ENCODE results near the gene TMEM273. TPM values are rescaled to one million over a fixed set of nuclear protein-coding genes. Genes with fewer than 3 reads are reported as not detected.

The TMEM273 gene
- polyA plus RNA-seq, 2 donors = 3.8 to 4.7 TPM

DNA sequence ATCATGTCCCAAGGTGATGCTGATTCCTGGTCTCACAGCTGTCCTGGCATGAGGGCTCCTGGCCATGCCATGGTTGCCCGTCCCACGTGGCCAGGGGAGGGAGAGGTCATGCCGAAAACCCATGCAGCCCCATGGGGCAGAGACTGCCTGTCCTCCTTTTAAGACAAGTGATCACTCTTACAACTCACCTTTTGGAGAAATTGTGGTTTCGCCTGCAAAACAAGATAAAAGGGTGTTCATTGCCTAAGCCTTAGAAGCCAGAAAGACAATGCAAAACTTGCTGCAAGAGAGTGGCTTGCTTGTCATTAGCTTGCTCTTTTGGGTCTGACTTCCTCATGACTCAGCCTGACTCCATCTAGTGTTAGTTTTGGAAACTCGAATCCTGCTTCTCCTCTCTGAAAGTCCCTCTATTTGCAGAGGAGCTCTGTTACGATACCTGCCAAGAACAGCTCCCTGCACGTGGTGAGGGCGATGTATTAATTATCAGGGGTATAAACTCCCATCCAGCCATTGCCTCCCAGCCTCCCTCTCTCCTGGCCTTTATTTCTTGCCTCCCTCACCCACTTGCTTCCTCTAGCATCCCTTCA lies 26.7 kb downstream of the TMEM273 start:
- Histone ChIP-seq H3K36me3 (ENCODE audit: control insufficient read depth in 2 of 2, insufficient read depth in 2 of 2, low read length in 1 of 2) (no peaks in the 10 kb centered on the region), H3K4me3 (ENCODE audit: low read depth in 1 of 2, low read length in 2 of 2) (no peak overlapping the region), H3K27me3 (ENCODE audit: control insufficient read depth in 1 of 2, insufficient read depth in 2 of 2, low read length in 2 of 2) (no peaks in the 10 kb centered on the region), H3K27ac (ENCODE audit: low read depth in 2 of 2, low read length in 1 of 2) (no peak overlapping the region), H3K4me1 (ENCODE audit: control insufficient read depth in 2 of 2, insufficient read depth in 2 of 2, low read length in 1 of 2) (peaks cover 0 to 2% of the 10 kb centered on the region in 2 donors), H3K9me3 (ENCODE audit: control insufficient read depth in 2 of 2, insufficient read depth in 1 of 2, low read depth in 1 of 2, low read length in 1 of 2) (no peaks in the 10 kb centered on the region)
- WGBS, 2 donors = 48% methylated on average over 8 of the region's 8 CpGs

DNA sequence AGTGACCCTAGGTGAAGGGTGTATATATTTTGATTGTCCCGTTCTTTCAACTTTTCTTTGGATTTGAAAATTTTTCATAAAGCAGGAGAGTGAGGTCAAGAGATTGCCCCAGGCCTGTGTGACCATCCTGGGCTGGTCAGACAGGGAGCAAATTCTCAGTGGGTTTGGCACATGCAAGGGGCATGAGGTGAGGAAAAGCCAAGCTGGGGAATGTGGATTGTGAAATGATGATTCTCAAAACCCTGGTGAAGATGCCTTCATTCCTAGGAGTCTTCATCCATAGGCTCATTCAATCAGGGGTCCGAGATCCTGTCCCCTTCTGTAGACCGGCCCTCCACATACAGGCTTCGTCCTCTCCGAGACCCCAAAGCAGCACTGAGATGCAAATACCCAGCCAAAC lies 27.4 kb downstream of the TMEM273 start:
- no peaks in the 10 kb centered on the region for H3K9me3 ChIP-seq (ENCODE audit: control insufficient read depth in 2 of 2, insufficient read depth in 1 of 2, low read depth in 1 of 2, low read length in 1 of 2)
- H3K36me3 ChIP-seq (ENCODE audit: control insufficient read depth in 2 of 2, insufficient read depth in 2 of 2, low read length in 1 of 2) = no peaks in the 10 kb centered on the region
- no peak overlapping the region for H3K27ac ChIP-seq (ENCODE audit: low read depth in 2 of 2, low read length in 1 of 2)
- 85 to 96% methylated on average over 5 of the region's 5 CpGs for WGBS, 2 donors
- peaks cover 0 to 2% of the 10 kb centered on the region in 2 donors for H3K4me1 ChIP-seq (ENCODE audit: control insufficient read depth in 2 of 2, insufficient read depth in 2 of 2, low read length in 1 of 2)
- no peaks in the 10 kb centered on the region for H3K27me3 ChIP-seq (ENCODE audit: control insufficient read depth in 1 of 2, insufficient read depth in 2 of 2, low read length in 2 of 2)
- H3K4me3 ChIP-seq (ENCODE audit: low read depth in 1 of 2, low read length in 2 of 2) = no peak overlapping the region

DNA sequence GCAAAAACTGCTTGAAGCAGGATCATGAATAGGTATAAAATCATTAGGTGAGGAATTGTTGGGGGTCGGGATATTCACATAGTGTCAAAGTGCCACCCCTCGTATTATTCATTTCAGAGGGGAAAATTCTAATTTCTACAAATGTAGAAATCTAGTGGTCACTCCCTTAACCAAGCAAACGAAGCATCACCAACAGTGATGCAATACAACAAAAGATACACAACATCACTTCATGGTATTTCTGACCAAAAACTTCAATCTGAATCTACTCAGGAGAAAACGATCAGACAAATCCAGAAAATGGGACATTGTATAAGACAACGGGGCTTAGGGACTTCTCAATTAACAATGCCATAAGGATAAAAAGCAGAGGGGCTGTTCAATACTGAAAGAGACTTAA lies 28.1 kb downstream of the TMEM273 start:
- H3K36me3 ChIP-seq (ENCODE audit: control insufficient read depth in 2 of 2, insufficient read depth in 2 of 2, low read length in 1 of 2) = no peaks in the 10 kb centered on the region
- H3K4me3 ChIP-seq (ENCODE audit: low read depth in 1 of 2, low read length in 2 of 2) = no peak overlapping the region
- no peaks in the 10 kb centered on the region for H3K27me3 ChIP-seq (ENCODE audit: control insufficient read depth in 1 of 2, insufficient read depth in 2 of 2, low read length in 2 of 2)
- 86 to 89% methylated on average over 5 of the region's 5 CpGs for WGBS, 2 donors
- no peaks in the 10 kb centered on the region for H3K9me3 ChIP-seq (ENCODE audit: control insufficient read depth in 2 of 2, insufficient read depth in 1 of 2, low read depth in 1 of 2, low read length in 1 of 2)
- H3K27ac ChIP-seq (ENCODE audit: low read depth in 2 of 2, low read length in 1 of 2) = no peak overlapping the region
- peaks cover 0 to 2% of the 10 kb centered on the region in 2 donors for H3K4me1 ChIP-seq (ENCODE audit: control insufficient read depth in 2 of 2, insufficient read depth in 2 of 2, low read length in 1 of 2)

DNA sequence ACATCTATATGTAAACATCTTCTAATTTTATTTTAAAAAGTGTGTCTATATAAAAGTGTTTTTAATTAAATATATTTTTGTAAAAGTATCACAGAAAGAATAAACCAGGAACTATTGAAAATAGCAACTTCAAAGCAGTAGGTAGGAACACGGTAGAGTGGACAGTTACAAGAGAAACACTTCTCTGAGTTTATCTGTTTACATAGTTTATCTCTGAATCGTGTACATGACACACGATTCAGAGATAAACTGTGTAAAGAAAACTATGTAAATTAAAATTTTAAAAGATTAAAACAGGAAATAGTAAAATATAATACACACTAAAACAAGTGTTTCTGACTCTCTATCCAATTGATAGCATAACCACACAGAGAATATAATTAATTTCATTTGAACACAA lies 29.3 kb downstream of the TMEM273 start:
- no peaks in the 10 kb centered on the region for H3K27me3 ChIP-seq (ENCODE audit: control insufficient read depth in 1 of 2, insufficient read depth in 2 of 2, low read length in 2 of 2)
- no peaks in the 10 kb centered on the region for H3K36me3 ChIP-seq (ENCODE audit: control insufficient read depth in 2 of 2, insufficient read depth in 2 of 2, low read length in 1 of 2)
- no peaks in the 10 kb centered on the region for H3K9me3 ChIP-seq (ENCODE audit: control insufficient read depth in 2 of 2, insufficient read depth in 1 of 2, low read depth in 1 of 2, low read length in 1 of 2)
- 45 to 62% methylated on average over 3 of the region's 3 CpGs for WGBS, 2 donors
- peaks cover 0 to 2% of the 10 kb centered on the region in 2 donors for H3K4me1 ChIP-seq (ENCODE audit: control insufficient read depth in 2 of 2, insufficient read depth in 2 of 2, low read length in 1 of 2)
- H3K27ac ChIP-seq (ENCODE audit: low read depth in 2 of 2, low read length in 1 of 2) = no peak overlapping the region
- H3K4me3 ChIP-seq (ENCODE audit: low read depth in 1 of 2, low read length in 2 of 2) = no peak overlapping the region

DNA sequence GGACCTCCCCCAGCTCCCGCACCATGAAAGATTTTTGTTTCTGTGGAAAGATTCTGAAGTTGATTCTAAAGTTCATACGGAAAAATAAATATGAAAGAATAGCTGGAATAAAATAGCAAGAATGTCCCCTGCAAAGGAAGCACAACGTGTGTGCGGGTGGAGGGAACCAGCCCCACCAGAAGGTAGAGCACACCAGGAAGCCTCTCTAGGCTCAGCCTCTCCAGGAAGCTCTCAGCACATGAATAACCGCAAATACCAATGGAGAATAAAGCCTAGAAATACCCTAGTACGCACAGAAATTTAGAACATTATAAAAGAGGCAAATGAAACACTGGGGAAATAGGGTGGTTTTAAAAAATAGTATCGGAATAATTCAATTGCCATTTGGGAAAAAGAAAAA lies 29.8 kb downstream of the TMEM273 start:
- Histone ChIP-seq H3K4me1 (ENCODE audit: control insufficient read depth in 2 of 2, insufficient read depth in 2 of 2, low read length in 1 of 2) (peaks cover 0 to 2% of the 10 kb centered on the region in 2 donors), H3K27ac (ENCODE audit: low read depth in 2 of 2, low read length in 1 of 2) (no peak overlapping the region), H3K9me3 (ENCODE audit: control insufficient read depth in 2 of 2, insufficient read depth in 1 of 2, low read depth in 1 of 2, low read length in 1 of 2) (no peaks in the 10 kb centered on the region), H3K27me3 (ENCODE audit: control insufficient read depth in 1 of 2, insufficient read depth in 2 of 2, low read length in 2 of 2) (no peaks in the 10 kb centered on the region), H3K36me3 (ENCODE audit: control insufficient read depth in 2 of 2, insufficient read depth in 2 of 2, low read length in 1 of 2) (no peaks in the 10 kb centered on the region), H3K4me3 (ENCODE audit: low read depth in 1 of 2, low read length in 2 of 2) (no peak overlapping the region)
- 71 to 80% methylated on average over 7 of the region's 7 CpGs for WGBS, 2 donors

DNA sequence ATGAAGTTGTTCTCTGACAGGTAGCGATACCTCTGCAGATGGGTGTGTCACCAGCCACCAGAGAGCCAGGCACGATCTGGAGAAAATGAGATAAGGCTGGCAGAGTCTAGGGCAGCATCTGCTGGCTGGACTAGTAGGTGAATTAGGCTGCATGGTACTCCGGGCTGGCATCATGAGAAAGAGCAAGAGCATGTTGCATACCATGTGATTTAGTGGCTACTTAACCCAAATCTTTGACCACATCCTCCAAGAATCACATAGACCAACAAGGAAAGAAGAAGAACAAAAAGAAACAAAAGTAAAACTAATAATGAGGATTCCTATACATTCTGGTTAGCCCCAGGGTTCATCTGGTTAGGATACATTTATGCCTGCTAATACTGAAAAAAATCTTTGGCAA lies 31.0 kb downstream of the TMEM273 start:
- H3K36me3 ChIP-seq (ENCODE audit: control insufficient read depth in 2 of 2, insufficient read depth in 2 of 2, low read length in 1 of 2) = no peaks in the 10 kb centered on the region
- no peak overlapping the region for H3K27ac ChIP-seq (ENCODE audit: low read depth in 2 of 2, low read length in 1 of 2)
- H3K4me3 ChIP-seq (ENCODE audit: low read depth in 1 of 2, low read length in 2 of 2) = no peak overlapping the region
- no peaks in the 10 kb centered on the region for H3K27me3 ChIP-seq (ENCODE audit: control insufficient read depth in 1 of 2, insufficient read depth in 2 of 2, low read length in 2 of 2)
- H3K4me1 ChIP-seq (ENCODE audit: control insufficient read depth in 2 of 2, insufficient read depth in 2 of 2, low read length in 1 of 2) = peaks cover 0 to 2% of the 10 kb centered on the region in 2 donors
- 82 to 93% methylated on average over 3 of the region's 3 CpGs for WGBS, 2 donors
- no peaks in the 10 kb centered on the region for H3K9me3 ChIP-seq (ENCODE audit: control insufficient read depth in 2 of 2, insufficient read depth in 1 of 2, low read depth in 1 of 2, low read length in 1 of 2)

DNA sequence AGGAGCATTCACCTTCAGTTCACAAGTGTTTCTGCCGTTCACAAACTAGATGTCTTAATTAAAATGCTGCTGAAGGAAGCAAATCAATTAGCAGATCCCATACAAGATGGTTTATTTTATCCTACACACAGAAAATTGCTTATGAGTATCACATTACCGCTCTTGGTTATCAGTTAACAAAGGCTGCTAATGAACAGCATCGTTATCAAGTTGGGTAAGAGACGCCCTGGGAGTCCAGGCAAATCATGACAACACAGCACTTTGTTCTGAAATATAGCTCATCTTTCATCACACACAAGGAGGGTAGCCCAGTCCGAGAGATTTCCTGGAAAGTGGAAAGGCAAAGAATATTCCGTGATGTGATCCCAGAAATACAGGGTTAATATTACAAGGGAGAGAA lies 33.5 kb downstream of the TMEM273 start:
- no peaks in the 10 kb centered on the region for H3K9me3 ChIP-seq (ENCODE audit: control insufficient read depth in 2 of 2, insufficient read depth in 1 of 2, low read depth in 1 of 2, low read length in 1 of 2)
- no peak overlapping the region for H3K27ac ChIP-seq (ENCODE audit: low read depth in 2 of 2, low read length in 1 of 2)
- H3K4me1 ChIP-seq (ENCODE audit: control insufficient read depth in 2 of 2, insufficient read depth in 2 of 2, low read length in 1 of 2) = no peaks in the 10 kb centered on the region
- no peaks in the 10 kb centered on the region for H3K36me3 ChIP-seq (ENCODE audit: control insufficient read depth in 2 of 2, insufficient read depth in 2 of 2, low read length in 1 of 2)
- no peak overlapping the region for H3K4me3 ChIP-seq (ENCODE audit: low read depth in 1 of 2, low read length in 2 of 2)
- 83 to 91% methylated on average over 6 of the region's 6 CpGs for WGBS, 2 donors
- H3K27me3 ChIP-seq (ENCODE audit: control insufficient read depth in 1 of 2, insufficient read depth in 2 of 2, low read length in 2 of 2) = no peaks in the 10 kb centered on the region

DNA sequence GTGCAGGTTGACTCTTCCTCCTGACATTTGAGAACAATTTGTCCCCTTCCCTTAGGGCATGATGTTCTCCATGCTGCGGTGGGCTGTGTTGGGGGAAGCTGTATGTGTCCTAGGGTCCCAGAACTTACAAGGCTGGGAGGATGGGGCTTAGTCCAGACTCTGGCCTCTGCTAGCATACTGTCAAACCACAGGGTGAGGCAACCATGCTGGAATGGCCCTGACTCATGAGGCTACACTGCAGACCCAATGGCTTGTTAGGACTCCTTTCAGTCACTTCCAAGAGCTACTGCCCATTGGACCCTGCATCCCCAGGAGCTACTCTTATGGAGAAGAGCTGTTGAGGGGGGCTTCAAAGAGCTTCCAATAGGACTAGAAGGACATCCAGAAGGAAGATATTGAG lies 34.2 kb downstream of the TMEM273 start:
- Histone ChIP-seq H3K27me3 (ENCODE audit: control insufficient read depth in 1 of 2, insufficient read depth in 2 of 2, low read length in 2 of 2) (no peaks in the 10 kb centered on the region), H3K36me3 (ENCODE audit: control insufficient read depth in 2 of 2, insufficient read depth in 2 of 2, low read length in 1 of 2) (no peaks in the 10 kb centered on the region), H3K9me3 (ENCODE audit: control insufficient read depth in 2 of 2, insufficient read depth in 1 of 2, low read depth in 1 of 2, low read length in 1 of 2) (no peaks in the 10 kb centered on the region), H3K4me3 (ENCODE audit: low read depth in 1 of 2, low read length in 2 of 2) (no peak overlapping the region), H3K4me1 (ENCODE audit: control insufficient read depth in 2 of 2, insufficient read depth in 2 of 2, low read length in 1 of 2) (no peaks in the 10 kb centered on the region), H3K27ac (ENCODE audit: low read depth in 2 of 2, low read length in 1 of 2) (no peak overlapping the region)
- 95 to 100% methylated on average over 1 of the region's 1 CpG for WGBS, 2 donors

DNA sequence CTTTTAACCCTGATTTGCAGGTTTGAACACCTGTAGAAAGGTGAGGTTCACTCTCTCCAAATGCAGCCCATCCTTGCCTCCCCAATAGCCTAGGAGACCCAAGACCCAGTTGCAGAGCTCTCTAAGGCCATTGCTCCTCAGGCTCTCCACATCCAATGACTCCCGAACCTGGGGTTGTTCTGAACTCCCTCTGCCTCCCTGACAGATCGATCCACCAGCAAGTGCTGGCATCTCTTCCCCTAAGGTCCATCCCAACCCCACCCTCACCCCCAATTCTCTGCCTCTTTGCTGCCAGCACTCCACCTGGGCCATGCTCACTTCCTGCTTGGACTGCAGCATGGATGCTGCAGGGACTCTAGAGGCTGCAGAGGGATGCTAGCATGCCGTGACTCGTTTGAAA lies 35.1 kb downstream of the TMEM273 start:
- Histone ChIP-seq H3K27me3 (ENCODE audit: control insufficient read depth in 1 of 2, insufficient read depth in 2 of 2, low read length in 2 of 2) (no peaks in the 10 kb centered on the region), H3K36me3 (ENCODE audit: control insufficient read depth in 2 of 2, insufficient read depth in 2 of 2, low read length in 1 of 2) (no peaks in the 10 kb centered on the region), H3K9me3 (ENCODE audit: control insufficient read depth in 2 of 2, insufficient read depth in 1 of 2, low read depth in 1 of 2, low read length in 1 of 2) (no peaks in the 10 kb centered on the region), H3K27ac (ENCODE audit: low read depth in 2 of 2, low read length in 1 of 2) (no peak overlapping the region), H3K4me3 (ENCODE audit: low read depth in 1 of 2, low read length in 2 of 2) (no peak overlapping the region), H3K4me1 (ENCODE audit: control insufficient read depth in 2 of 2, insufficient read depth in 2 of 2, low read length in 1 of 2) (no peaks in the 10 kb centered on the region)
- WGBS, 2 donors = 50 to 55% methylated on average over 4 of the region's 4 CpGs

DNA sequence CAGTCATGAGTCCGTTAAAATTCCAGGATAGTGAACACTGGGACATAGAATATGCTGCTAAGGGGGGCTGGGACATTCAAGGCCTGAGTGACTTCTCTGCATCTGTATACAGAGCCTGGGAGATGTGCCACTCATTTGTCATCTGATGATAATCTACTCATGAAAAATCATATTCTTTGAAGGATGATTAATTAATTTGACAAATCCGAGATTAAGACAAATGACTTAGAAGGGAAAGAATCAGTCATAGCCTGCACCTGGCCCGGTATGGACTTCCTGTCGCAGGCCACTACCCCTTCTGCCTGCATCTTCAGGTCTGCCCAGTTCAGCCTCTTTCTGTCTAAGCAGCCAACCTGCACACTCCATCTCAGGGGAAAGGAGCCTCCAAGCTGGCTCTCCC lies 35.5 kb downstream of the TMEM273 start:
- Histone ChIP-seq H3K27ac (ENCODE audit: low read depth in 2 of 2, low read length in 1 of 2) (no peak overlapping the region), H3K36me3 (ENCODE audit: control insufficient read depth in 2 of 2, insufficient read depth in 2 of 2, low read length in 1 of 2) (no peaks in the 10 kb centered on the region)
- WGBS, 2 donors = 59 to 75% methylated on average over 4 of the region's 4 CpGs

More for the DNA sequence above, 35.5 kb downstream of the TMEM273 start:
- Histone ChIP-seq H3K4me3 (ENCODE audit: low read depth in 1 of 2, low read length in 2 of 2) (no peak overlapping the region), H3K4me1 (ENCODE audit: control insufficient read depth in 2 of 2, insufficient read depth in 2 of 2, low read length in 1 of 2) (no peaks in the 10 kb centered on the region), H3K9me3 (ENCODE audit: control insufficient read depth in 2 of 2, insufficient read depth in 1 of 2, low read depth in 1 of 2, low read length in 1 of 2) (no peaks in the 10 kb centered on the region), H3K27me3 (ENCODE audit: control insufficient read depth in 1 of 2, insufficient read depth in 2 of 2, low read length in 2 of 2) (no peaks in the 10 kb centered on the region)
